Uterus (tissue), 2 donors: ENCODE measurements around the gene PUSL1.

ENCODE experiments used
- CTCF ChIP-seq, 4 experiments: fragments of 200-600 bp in 2 of 4; fragments of 450-650 bp in 2 of 4; sonication (generic) in 2 of 4; IDR thresholded peaks; one replicate each; pipeline ENCODE4 v1.5.1; 2016 to 2019; ENCODE audit warnings: antibody characterized with exemption in 4 of 4, mild to moderate bottlenecking in 2 of 4, moderate library complexity in 1 of 4
- POLR2A ChIP-seq, 2 donors: fragments of 450-650 bp; IDR thresholded peaks; one replicate each; pipeline ENCODE4 v1.6.1; 2016; ENCODE audit warnings: antibody characterized with exemption in 2 of 2, mild to moderate bottlenecking in 1 of 2, moderate library complexity in 1 of 2

GRCh38 chr1:1313500-1314236 lies 5.3 kb downstream of the PUSL1 start:
- TF ChIP-seq CTCF (IDR thresholded peaks at IDR 0.05) (no peak), POLR2A (IDR thresholded peaks at IDR 0.05) (no peak)
